H1 (cell line): ENCODE results near the gene CKAP5. TPM values are rescaled to one million over a fixed set of nuclear protein-coding genes. Genes with fewer than 3 reads are reported as not detected.

ENCODE experiments used
- CTCF ChIA-PET: fragments of 300-600 bp; sonication (Branson Sonifier 250); formaldehyde crosslinking; loops from one replicate; lab custom pipeline; 2021; ENCODE audit not compliant: partially characterized antibody; lab: Charles Lee
- POLR2A ChIA-PET: fragments of 300-600 bp; sonication (Branson Sonifier 250); formaldehyde crosslinking; loops from one replicate; lab custom pipeline; 2021; ENCODE audit warnings: inconsistent platforms; ENCODE audit not compliant: partially characterized antibody; lab: Charles Lee
- DNase-seq, 2 experiments: peaks; one replicate each; pipeline versions ENCODE4 v3.0.0 to v3.0.0-alpha.2; 2010 to 2022; ENCODE audit warnings: low spot score in 2 of 2, low read depth in 1 of 2, mixed read lengths in 1 of 2
- FAIRE-seq: peaks from 2 replicates; lab custom pipeline; 2011; peaks lifted over from hg19 to GRCh38; lab: Jason Lieb, UNC
- H2AFZ ChIP-seq: 2 replicates; pipeline ENCODE4 v1.8.1; 2012; ENCODE audit warnings: low read length, inconsistent platforms
- H2AK5ac ChIP-seq: 2 replicates; pipeline ENCODE4 v1.6.1; 2013; ENCODE audit warnings: low read depth, low read length
- H2BK120ac ChIP-seq: replicated peaks from 2 replicates; pipeline ENCODE3; 2013; ENCODE audit warnings: low read depth, low read length, inconsistent platforms
- H2BK12ac ChIP-seq: 2 replicates; pipeline ENCODE4 v1.6.1; 2013; ENCODE audit warnings: low read depth, low read length
- H2BK15ac ChIP-seq: 2 replicates; pipeline ENCODE4 v1.6.1; 2013; ENCODE audit warnings: low read length
- H2BK20ac ChIP-seq: 2 replicates; pipeline ENCODE4 v1.6.1; 2013; ENCODE audit warnings: low read length
- H2BK5ac ChIP-seq: 2 replicates; pipeline ENCODE4 v1.6.1; 2013; ENCODE audit warnings: low read depth, low read length
- H3K14ac ChIP-seq: 2 replicates; pipeline ENCODE4 v1.6.1; 2013; ENCODE audit warnings: inconsistent platforms; ENCODE audit not compliant: insufficient read length
- H3K18ac ChIP-seq: 2 replicates; pipeline ENCODE4 v1.6.1; 2013; ENCODE audit warnings: low read length; ENCODE audit errors: extremely low read depth
- H3K23ac ChIP-seq: 2 replicates; pipeline ENCODE4 v1.6.1; 2013; ENCODE audit warnings: inconsistent platforms; ENCODE audit not compliant: insufficient read length
- H3K23me2 ChIP-seq: 2 replicates; pipeline ENCODE4 v1.6.1; 2013; ENCODE audit warnings: low read depth, low read length
- H3K27ac ChIP-seq: 2 replicates; pipeline ENCODE4 v1.6.1; 2011; ENCODE audit warnings: low read depth, low read length, inconsistent platforms
- H3K27me3 ChIP-seq, 4 experiments: replicated peaks in 1 of 4; 1 replicate in 1 of 4; 2 replicates in 3 of 4; pipeline versions ENCODE4 v1.6.1 to v1.8.1; 2011 to 2013; ENCODE audit warnings: low read length in 3 of 4, mild to moderate bottlenecking in 3 of 4, inconsistent platforms in 2 of 4, mixed read lengths in 2 of 4, moderate library complexity in 1 of 4; ENCODE audit not compliant: control insufficient read depth in 3 of 4, insufficient read depth in 3 of 4; ENCODE audit errors: extremely low read depth in 1 of 4
- H3K36me3 ChIP-seq, 4 experiments: 2 replicates each; pipeline versions ENCODE4 v1.6.1 to v1.8.1; 2011 to 2013; ENCODE audit warnings: mild to moderate bottlenecking in 4 of 4, low read length in 3 of 4, moderate library complexity in 2 of 4, control low read depth in 1 of 4, inconsistent platforms in 1 of 4; ENCODE audit not compliant: insufficient read depth in 4 of 4, control insufficient read depth in 2 of 4
- H3K4ac ChIP-seq: replicated peaks from 2 replicates; pipeline ENCODE3; 2013; ENCODE audit warnings: low read length, low read depth, mixed read lengths, inconsistent platforms; ENCODE audit not compliant: insufficient read length
- H3K4me1 ChIP-seq, 4 experiments: replicated peaks in 1 of 4; 1 replicate in 1 of 4; 2 replicates in 3 of 4; pipeline versions ENCODE4 v1.6.1 to v1.8.1; 2011 to 2013; ENCODE audit warnings: low read length in 3 of 4, inconsistent platforms in 2 of 4, mixed read lengths in 1 of 4; ENCODE audit not compliant: insufficient read depth in 4 of 4, control insufficient read depth in 3 of 4
- H3K4me2 ChIP-seq, 2 experiments: 2 replicates each; pipeline versions ENCODE4 v1.6.1 to v1.8.1; 2011 to 2013; ENCODE audit warnings: low read depth in 2 of 2, low read length in 2 of 2, control low read depth in 1 of 2, inconsistent platforms in 1 of 2, mild to moderate bottlenecking in 1 of 2; ENCODE audit not compliant: insufficient read depth in 1 of 2
- H3K4me3 ChIP-seq, 4 experiments: fragments of 200-600, 300-600 bp in 1 of 4; sonication (generic), shearing (Covaris generic), sonication (Bioruptor Twin) in 1 of 4; 2 replicates each; pipeline versions ENCODE4 v1.5.1 to v1.8.1; 2011 to 2016; ENCODE audit warnings: low read length in 4 of 4, low read depth in 3 of 4, control low read depth in 2 of 4, inconsistent platforms in 2 of 4, mild to moderate bottlenecking in 2 of 4, mixed read lengths in 1 of 4, moderate library complexity in 1 of 4; ENCODE audit not compliant: insufficient read depth in 2 of 4; ENCODE audit errors: extremely low read depth in 1 of 4
- H3K56ac ChIP-seq: replicated peaks from 2 replicates; pipeline ENCODE3; 2013; ENCODE audit warnings: low read depth, mild to moderate bottlenecking, mixed read lengths, low read length, inconsistent platforms; ENCODE audit not compliant: insufficient read length
- H3K79me1 ChIP-seq: 2 replicates; pipeline ENCODE4 v1.6.1; 2013; ENCODE audit warnings: low read depth, low read length, control low read depth
- H3K79me2 ChIP-seq, 2 experiments: 2 replicates each; pipeline versions ENCODE4 v1.6.1 to v1.8.1; 2012 to 2013; ENCODE audit warnings: low read length in 2 of 2, mild to moderate bottlenecking in 2 of 2, inconsistent platforms in 1 of 2; ENCODE audit not compliant: insufficient read depth in 2 of 2, control insufficient read depth in 1 of 2
- H3K9ac ChIP-seq, 4 experiments: replicated peaks in 1 of 4; 1 replicate in 1 of 4; 2 replicates in 3 of 4; pipeline versions ENCODE4 v1.6.1 to v1.8.1; 2011 to 2013; ENCODE audit warnings: low read depth in 3 of 4, low read length in 3 of 4, control low read depth in 2 of 4, mild to moderate bottlenecking in 2 of 4, moderate library complexity in 2 of 4, inconsistent platforms in 1 of 4; ENCODE audit errors: extremely low read depth in 1 of 4
- H3K9me3 ChIP-seq, 2 experiments: 2 replicates each; pipeline versions ENCODE4 v1.6.1 to v1.8.1; 2012 to 2013; ENCODE audit warnings: mild to moderate bottlenecking in 2 of 2, moderate library complexity in 2 of 2, control low read depth in 1 of 2, inconsistent platforms in 1 of 2, low read depth in 1 of 2, low read length in 1 of 2, mixed read lengths in 1 of 2; ENCODE audit not compliant: insufficient read depth in 2 of 2
- H4K20me1 ChIP-seq, 2 experiments: replicated peaks in 1 of 2; 2 replicates each; pipeline versions ENCODE3 to v1.8.1; 2011 to 2013; ENCODE audit warnings: inconsistent platforms in 2 of 2, low read length in 2 of 2, mild to moderate bottlenecking in 1 of 2; ENCODE audit not compliant: insufficient read depth in 2 of 2, control insufficient read depth in 1 of 2
- H4K5ac ChIP-seq: 2 replicates; pipeline ENCODE4 v1.6.1; 2013; ENCODE audit warnings: low read length, low read depth, mixed read lengths, inconsistent platforms; ENCODE audit not compliant: insufficient read length
- H4K8ac ChIP-seq: 2 replicates; pipeline ENCODE4 v1.8.0; 2013; ENCODE audit warnings: mild to moderate bottlenecking, moderate library complexity, low read length, inconsistent platforms; ENCODE audit not compliant: insufficient read depth; ENCODE audit errors: extremely low read depth
- H4K91ac ChIP-seq: replicated peaks from 2 replicates; pipeline ENCODE3; 2013; ENCODE audit warnings: low read length, mixed read lengths, inconsistent platforms; ENCODE audit not compliant: insufficient read length
- CEBPB ChIP-seq: IDR thresholded peaks from 2 replicates; pipeline ENCODE4 v1.6.1; 2012; ENCODE audit warnings: low read depth, low read length
- CHD1 ChIP-seq: IDR thresholded peaks from 2 replicates; pipeline ENCODE4 v1.6.1; 2012; ENCODE audit warnings: low read depth, low read length, improper control_type of control experiment
- E2F6 ChIP-seq: IDR thresholded peaks from 2 replicates; pipeline ENCODE4 v1.6.1; 2012; ENCODE audit warnings: inconsistent platforms
- GABPA ChIP-seq: IDR thresholded peaks from 2 replicates; pipeline ENCODE4 v1.6.1; 2011; ENCODE audit warnings: mild to moderate bottlenecking, low read length, moderate library complexity, borderline replicate concordance; ENCODE audit not compliant: insufficient read depth
- HDAC6 ChIP-seq: IDR thresholded peaks from one replicate; pipeline ENCODE4 v1.7.1; 2012; ENCODE audit warnings: low read depth, mild to moderate bottlenecking, inconsistent platforms, low read length, moderate library complexity
- KDM1A ChIP-seq: fragments of 200-600, 300-600 bp; sonication (generic); IDR thresholded peaks from 2 replicates; pipeline ENCODE4 v1.7.1; 2016; ENCODE audit warnings: mild to moderate bottlenecking, low read length, borderline replicate concordance
- SIRT6 ChIP-seq: IDR thresholded peaks from one replicate; pipeline ENCODE4 v1.7.1; 2012; ENCODE audit warnings: low read length, inconsistent platforms
- TCF12 ChIP-seq: IDR thresholded peaks from 2 replicates; pipeline ENCODE4 v1.6.1; 2011; ENCODE audit warnings: low read depth, mild to moderate bottlenecking, low read length
- USF2 ChIP-seq: IDR thresholded peaks from 2 replicates; pipeline ENCODE4 v1.6.1; 2011; ENCODE audit warnings: low read length, improper control_type of control experiment
- WGBS, 2 experiments: shearing (Covaris generic) in 1 of 2; methylation state at CpG; one replicate each; pipeline versions ENCODE4 v1.1.6 to v1.1.7; 2013 to 2015; ENCODE audit warnings: low lambda C conversion rate in 2 of 2, mixed read lengths in 2 of 2, inconsistent platforms in 1 of 2, low coverage in 1 of 2, missing lambda C conversion rate in 1 of 2; ENCODE audit not compliant: insufficient replicate concordance in 2 of 2, insufficient coverage in 1 of 2, insufficient read length in 1 of 2; ENCODE audit errors: extremely low coverage in 1 of 2, missing lambda C conversion rate in 1 of 2; 5-methylcytosine and 5-hydroxymethylcytosine counted together
- polyA plus RNA-seq, 7 experiments: library from polyadenylated mRNA; depleted of rRNA in 3 of 7; stranded (reverse) in 5 of 7; unstranded in 2 of 7; fragments of >200 nt in 5 of 7; fragments of 200-250 nt in 2 of 7; gene quantifications; 1 replicate in 5 of 7; 2 replicates in 1 of 7; 4 replicates in 1 of 7; pipeline versions ENCODE4 v1.2.1 to v1.2.3, GENCODE V29; 2011 to 2013; ENCODE audit warnings: missing spikeins in 2 of 7, mixed read lengths in 2 of 7
- total RNA-seq: library from RNA; stranded (reverse); fragmentation: NEBNext Ultra II Directional; extraction: Animal tissue kit (Norgen Biotek cat#: 25700); gene quantifications from 2 replicates; pipeline ENCODE4 v1.2.1, GENCODE V29; 2021

The CKAP5 gene
- total and polyA plus RNA-seq, 2 of the 8 experiments (the other 6 are each of a cell fraction or from before 2014, with no cell fraction given): 64.8 to 185 TPM

GRCh38 chr11:46747150-46747549 is 98.9 kb downstream of the CKAP5 start:
- Histone ChIP-seq H3K4me2 (no peak overlapping the region), H3K9ac (no peak overlapping the region), H3K79me2 (no peaks in the 10 kb centered on the region), H3K27ac (no peak overlapping the region), H3K36me3 (peaks cover 37 to 89% (median 74%) of the 10 kb centered on the region in 4 experiments), H3K18ac (no peak overlapping the region), H4K8ac (no peak overlapping the region), H3K23ac (no peak overlapping the region), H2AFZ (no peak overlapping the region), H2AK5ac (no peak overlapping the region), H2BK20ac (no peak overlapping the region), H4K20me1 (no peaks in the 10 kb centered on the region), H4K5ac (no peak overlapping the region), H2BK120ac (no peak overlapping the region), H2BK5ac (no peak overlapping the region), H3K23me2 (no peaks in the 10 kb centered on the region), H3K4me1 (no peaks in the 10 kb centered on the region), H3K4me3 (no peak overlapping the region), H3K4ac (no peak overlapping the region), H2BK12ac (no peak overlapping the region), H3K14ac (no peak overlapping the region), H3K79me1 (no peaks in the 10 kb centered on the region), H3K56ac (no peak overlapping the region), H4K91ac (no peak overlapping the region), H2BK15ac (no peak overlapping the region), H3K27me3 (no peaks in the 10 kb centered on the region), H3K9me3 (no peaks in the 10 kb centered on the region)
- FAIRE-seq (no peak), DNase-seq (no peak)
- ChIA-PET POLR2A (interaction anchor here (0.7 kb wide), 1 partner anchor 153 kb away, joined by 3 read pairs; the partner anchor contains the start of gene AMBRA1), CTCF (no interaction called here)
- 94% methylated on average over 6 of the region's 6 CpGs; no CpG with 5 or more reads in 1 of the 2 experiments for WGBS, 2 experiments
- TF ChIP-seq CHD1: no peak
- TF ChIP-seq HDAC6: no peak
- no peak for TF ChIP-seq USF2
- TF ChIP-seq KDM1A: no peak
- TF ChIP-seq SIRT6: no peak
- no peak for TF ChIP-seq GABPA
- TF ChIP-seq TCF12: no peak
- TF ChIP-seq E2F6: no peak
- TF ChIP-seq CEBPB: no peak
